SK-N-SH (cell line): ENCODE data around the gene EME2. TPM values are rescaled to one million over a fixed set of nuclear protein-coding genes. Genes with fewer than 3 reads are reported as not detected.
"Not testable (repeated sequence)": the region's sequence is repeated elsewhere in the genome, so short reads cannot be mapped to it uniquely, and the experiment has no call there.

Experiments
- CTCF ChIA-PET: fragments of 300-600, 350-600 bp; formaldehyde crosslinking; extraction: SDS; loops from one replicate; lab custom pipeline; 2021; lab: Yijun Ruan, JAX
- POLR2A ChIA-PET: fragments of 350-600 bp; sonication (Branson Sonifier 250); formaldehyde crosslinking; extraction: SDS; loops from one replicate; lab custom pipeline; 2020; ENCODE audit warnings: antibody characterized with exemption, inconsistent platforms; lab: Yijun Ruan, JAX
- DNase-seq: peaks from one replicate; pipeline ENCODE4 v3.0.0; 2012
- H2AFZ ChIP-seq: fragments of 200-600 bp; sonication (generic); 2 replicates; pipeline ENCODE4 v1.8.1; 2016; ENCODE audit warnings: antibody characterized with exemption, mild to moderate bottlenecking, low read depth
- H3F3A ChIP-seq: fragments of 200-600 bp; sonication (generic); replicated peaks from 2 replicates; pipeline ENCODE3; 2016; ENCODE audit warnings: antibody characterized with exemption, mild to moderate bottlenecking; ENCODE audit not compliant: insufficient read depth
- H3K27ac ChIP-seq, 2 experiments: fragments of 200-500 bp in 1 of 2; fragments of 200-600 bp in 1 of 2; sonication (Bioruptor generic) in 1 of 2; sonication (generic), shearing (Covaris generic) in 1 of 2; 2 replicates each; pipeline versions ENCODE4 v1.5.1 to v1.6.1; 2014 to 2016; ENCODE audit warnings: low read depth in 2 of 2, inconsistent platforms in 1 of 2, low read length in 1 of 2, mild to moderate bottlenecking in 1 of 2, mixed read lengths in 1 of 2
- H3K27me3 ChIP-seq: fragments of 200-600 bp; sonication (generic), shearing (Covaris generic); 2 replicates; pipeline ENCODE4 v1.6.1; 2016; ENCODE audit warnings: mixed run types; ENCODE audit not compliant: insufficient read depth
- H3K36me3 ChIP-seq, 2 experiments: fragments of 200-500 bp in 1 of 2; fragments of 200-600 bp in 1 of 2; sonication (Bioruptor generic) in 1 of 2; sonication (generic) in 1 of 2; replicated peaks in 1 of 2; 2 replicates each; pipeline versions ENCODE3 to v1.5.1; 2014 to 2016; ENCODE audit warnings: low read length in 1 of 2, mild to moderate bottlenecking in 1 of 2; ENCODE audit not compliant: insufficient read depth in 2 of 2, control insufficient read depth in 1 of 2
- H3K4me1 ChIP-seq, 2 experiments: fragments of 200-500 bp in 1 of 2; fragments of 200-600 bp in 1 of 2; sonication (Bioruptor generic) in 1 of 2; sonication (generic), shearing (Covaris generic) in 1 of 2; 2 replicates each; pipeline versions ENCODE4 v1.5.1 to v1.6.1; 2014 to 2016; ENCODE audit warnings: low read depth in 1 of 2, low read length in 1 of 2, mixed run types in 1 of 2; ENCODE audit not compliant: insufficient read depth in 2 of 2, control insufficient read depth in 1 of 2
- H3K4me2 ChIP-seq: fragments of 200-600 bp; sonication (generic), shearing (Covaris generic); 2 replicates; pipeline ENCODE4 v1.6.1; 2017; ENCODE audit warnings: mixed run types
- H3K4me3 ChIP-seq, 2 experiments: fragments of 200-500 bp in 1 of 2; fragments of 200-600 bp in 1 of 2; sonication (Bioruptor generic) in 1 of 2; sonication (generic), shearing (Covaris generic) in 1 of 2; 2 replicates each; pipeline versions ENCODE4 v1.5.1 to v1.8.1; 2014 to 2016; ENCODE audit warnings: low read depth in 2 of 2, inconsistent platforms in 1 of 2, low read length in 1 of 2, mild to moderate bottlenecking in 1 of 2, mixed read lengths in 1 of 2, moderate library complexity in 1 of 2
- H3K79me2 ChIP-seq: fragments of 200-600 bp; sonication (generic); 2 replicates; pipeline ENCODE4 v1.8.1; 2017; ENCODE audit warnings: mild to moderate bottlenecking; ENCODE audit not compliant: insufficient read depth
- H3K9ac ChIP-seq: fragments of 200-600 bp; sonication (generic); 2 replicates; pipeline ENCODE4 v1.6.1; 2017; ENCODE audit warnings: mixed run types
- H3K9me2 ChIP-seq: fragments of 200-600 bp; sonication (generic); 2 replicates; pipeline ENCODE4 v1.6.1; 2017; ENCODE audit warnings: mixed run types
- H3K9me3 ChIP-seq: fragments of 200-600 bp; sonication (generic); 2 replicates; pipeline ENCODE4 v1.6.1; 2017; ENCODE audit warnings: mixed run types, mild to moderate bottlenecking, moderate library complexity
- H4K20me1 ChIP-seq: fragments of 200-600 bp; sonication (generic); 2 replicates; pipeline ENCODE4 v1.6.1; 2017; ENCODE audit warnings: mild to moderate bottlenecking, mixed run types; ENCODE audit not compliant: insufficient read depth
- ELF1 ChIP-seq: IDR thresholded peaks from 2 replicates; pipeline ENCODE4 v1.4.0; 2012
- MXI1 ChIP-seq: IDR thresholded peaks from 2 replicates; pipeline ENCODE4 v1.6.1; 2012; ENCODE audit warnings: mild to moderate bottlenecking, low read depth, low read length, improper control_type of control experiment
- NFIC ChIP-seq: IDR thresholded peaks from 2 replicates; pipeline ENCODE4 v1.4.0; 2012; ENCODE audit warnings: borderline replicate concordance
- RAD21 ChIP-seq: IDR thresholded peaks from 2 replicates; pipeline ENCODE4 v1.6.1; 2012; ENCODE audit warnings: mild to moderate bottlenecking, low read length
- RXRA ChIP-seq: IDR thresholded peaks from 2 replicates; pipeline ENCODE4 v1.4.0; 2012; ENCODE audit warnings: low read depth, mild to moderate bottlenecking, borderline replicate concordance
- YY1 ChIP-seq: IDR thresholded peaks from 2 replicates; pipeline ENCODE4 v1.4.0; 2012; ENCODE audit warnings: low read depth, mild to moderate bottlenecking
- WGBS: methylation state at CpG from one replicate; pipeline ENCODE4 v1.1.6; 2017; ENCODE audit warnings: low lambda C conversion rate; 5-methylcytosine and 5-hydroxymethylcytosine counted together
- polyA plus RNA-seq, 3 experiments: library from polyadenylated mRNA; depleted of rRNA; stranded (reverse); fragments of >200 nt; gene quantifications; 2 replicates each; pipeline ENCODE4 v1.2.3, GENCODE V29; 2012
- TF ChIP-seq, protein P1 (sequence below): fragments of 150-350 bp; IDR thresholded peaks from 2 replicates; pipeline ENCODE4 v1.6.1; 2016; ENCODE audit warnings: mild to moderate bottlenecking, low read depth, low read length
- TF ChIP-seq, protein P2 (sequence below): IDR thresholded peaks from 2 replicates; pipeline ENCODE4 v1.6.1; 2012; ENCODE audit warnings: mild to moderate bottlenecking, low read depth, low read length, moderate library complexity

The EME2 gene
- polyA plus RNA-seq, 1 of the 3 experiments (the other 2 are of a cell fraction), result 10.1 TPM

DNA sequence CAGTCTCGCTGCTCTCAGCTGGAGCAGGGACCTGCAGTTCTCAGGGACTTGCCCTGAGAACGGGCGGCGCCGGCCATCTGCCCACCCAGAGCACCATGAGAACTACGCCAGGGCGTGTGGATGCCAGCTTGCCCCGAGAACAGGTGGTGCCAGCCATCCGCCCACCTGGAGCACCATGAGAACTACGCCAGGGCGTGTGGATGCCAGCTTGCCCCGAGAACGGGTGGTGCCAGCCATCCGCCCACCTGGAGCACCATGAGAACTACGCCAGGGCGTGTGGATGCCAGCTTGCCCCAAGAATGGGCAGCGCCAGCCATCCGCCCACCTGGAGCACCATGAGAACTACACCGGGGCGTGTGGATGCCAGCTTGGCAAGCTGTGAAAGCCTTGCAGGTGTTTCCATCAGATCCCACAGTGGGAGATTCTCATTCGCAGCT, 40.0 kb upstream of the EME2 start:
- H3K27ac ChIP-seq, H3K9ac ChIP-seq, H2AFZ ChIP-seq, H3K9me3 ChIP-seq, DNase-seq, H3K4me3 ChIP-seq, CTCF ChIA-PET, H3K4me1 ChIP-seq, H3K4me2 ChIP-seq, H3K27me3 ChIP-seq, H3K79me2 ChIP-seq, H4K20me1 ChIP-seq, POLR2A ChIA-PET, H3K9me2 ChIP-seq: not testable (repeated sequence)
- Histone ChIP-seq H3K36me3 (peaks cover 7 to 34% of the 10 kb centered on the region in 2 experiments), H3F3A (peaks cover 23% of the 10 kb centered on the region)
- 96% methylated on average over 5 of the region's 21 CpGs for WGBS

DNA sequence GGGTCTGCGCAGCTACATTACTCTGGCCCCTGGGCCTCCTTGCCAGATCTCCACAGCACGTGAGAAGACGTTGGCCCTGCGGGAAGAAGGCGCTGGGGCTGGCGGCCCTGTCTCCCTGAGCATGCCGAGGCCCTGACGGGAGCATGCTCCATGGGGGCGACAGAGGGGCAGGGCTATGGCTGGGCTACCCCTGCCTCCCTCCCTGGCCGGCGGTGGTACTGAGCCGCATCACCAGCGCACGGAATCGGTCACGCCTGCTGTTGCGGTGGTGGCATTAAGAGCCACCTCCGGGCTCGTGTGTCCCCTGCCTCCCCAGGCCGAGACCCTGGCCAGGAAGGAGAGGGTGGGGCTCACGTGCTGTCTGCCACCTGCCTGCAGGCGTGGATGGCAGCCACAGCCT, 38.5 kb upstream of the EME2 start:
- ChIA-PET POLR2A (no interaction called here), CTCF (no interaction called here)
- H3K9ac ChIP-seq, result no peak overlapping the region
- no peaks in the 10 kb centered on the region for H3K9me3 ChIP-seq
- H3K79me2 ChIP-seq, result 0 out of 2 replicates have a peak, but pooled peaks cover 4% of the 10 kb centered on the region
- 100% methylated on average over 1 of the region's 22 CpGs for WGBS
- H2AFZ ChIP-seq, result no peak overlapping the region
- H3K27me3 ChIP-seq, result no peaks in the 10 kb centered on the region
- H3K9me2 ChIP-seq, result no peaks in the 10 kb centered on the region
- H3K36me3 ChIP-seq, result peaks cover 7 to 30% of the 10 kb centered on the region in 2 experiments
- TF ChIP-seq YY1 (no peak), NFIC (no peak), RXRA (no peak), MXI1 (no peak), ELF1 (no peak), RAD21 (no peak)
- TF ChIP-seq, protein P1, sequence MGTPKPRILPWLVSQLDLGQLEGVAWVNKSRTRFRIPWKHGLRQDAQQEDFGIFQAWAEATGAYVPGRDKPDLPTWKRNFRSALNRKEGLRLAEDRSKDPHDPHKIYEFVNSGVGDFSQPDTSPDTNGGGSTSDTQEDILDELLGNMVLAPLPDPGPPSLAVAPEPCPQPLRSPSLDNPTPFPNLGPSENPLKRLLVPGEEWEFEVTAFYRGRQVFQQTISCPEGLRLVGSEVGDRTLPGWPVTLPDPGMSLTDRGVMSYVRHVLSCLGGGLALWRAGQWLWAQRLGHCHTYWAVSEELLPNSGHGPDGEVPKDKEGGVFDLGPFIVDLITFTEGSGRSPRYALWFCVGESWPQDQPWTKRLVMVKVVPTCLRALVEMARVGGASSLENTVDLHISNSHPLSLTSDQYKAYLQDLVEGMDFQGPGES, result no peak
- TF ChIP-seq, protein P2, sequence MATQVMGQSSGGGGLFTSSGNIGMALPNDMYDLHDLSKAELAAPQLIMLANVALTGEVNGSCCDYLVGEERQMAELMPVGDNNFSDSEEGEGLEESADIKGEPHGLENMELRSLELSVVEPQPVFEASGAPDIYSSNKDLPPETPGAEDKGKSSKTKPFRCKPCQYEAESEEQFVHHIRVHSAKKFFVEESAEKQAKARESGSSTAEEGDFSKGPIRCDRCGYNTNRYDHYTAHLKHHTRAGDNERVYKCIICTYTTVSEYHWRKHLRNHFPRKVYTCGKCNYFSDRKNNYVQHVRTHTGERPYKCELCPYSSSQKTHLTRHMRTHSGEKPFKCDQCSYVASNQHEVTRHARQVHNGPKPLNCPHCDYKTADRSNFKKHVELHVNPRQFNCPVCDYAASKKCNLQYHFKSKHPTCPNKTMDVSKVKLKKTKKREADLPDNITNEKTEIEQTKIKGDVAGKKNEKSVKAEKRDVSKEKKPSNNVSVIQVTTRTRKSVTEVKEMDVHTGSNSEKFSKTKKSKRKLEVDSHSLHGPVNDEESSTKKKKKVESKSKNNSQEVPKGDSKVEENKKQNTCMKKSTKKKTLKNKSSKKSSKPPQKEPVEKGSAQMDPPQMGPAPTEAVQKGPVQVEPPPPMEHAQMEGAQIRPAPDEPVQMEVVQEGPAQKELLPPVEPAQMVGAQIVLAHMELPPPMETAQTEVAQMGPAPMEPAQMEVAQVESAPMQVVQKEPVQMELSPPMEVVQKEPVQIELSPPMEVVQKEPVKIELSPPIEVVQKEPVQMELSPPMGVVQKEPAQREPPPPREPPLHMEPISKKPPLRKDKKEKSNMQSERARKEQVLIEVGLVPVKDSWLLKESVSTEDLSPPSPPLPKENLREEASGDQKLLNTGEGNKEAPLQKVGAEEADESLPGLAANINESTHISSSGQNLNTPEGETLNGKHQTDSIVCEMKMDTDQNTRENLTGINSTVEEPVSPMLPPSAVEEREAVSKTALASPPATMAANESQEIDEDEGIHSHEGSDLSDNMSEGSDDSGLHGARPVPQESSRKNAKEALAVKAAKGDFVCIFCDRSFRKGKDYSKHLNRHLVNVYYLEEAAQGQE, result no peak
- no peaks in the 10 kb centered on the region for H4K20me1 ChIP-seq
- H3F3A ChIP-seq, result peaks cover 38% of the 10 kb centered on the region
- no peak overlapping the region for H3K4me2 ChIP-seq
- no peak for DNase-seq
- no peak overlapping the region for H3K4me3 ChIP-seq
- no peak overlapping the region; a peak in 1 of 4 replicates for H3K27ac ChIP-seq
- no peaks in the 10 kb centered on the region for H3K4me1 ChIP-seq
